Right lobe of liver (tissue), 4 donors: ENCODE data around the gene HBS1L.

ENCODE experiments used
- POLR2A ChIP-seq: fragments of 450-650 bp; IDR thresholded peaks from one replicate; pipeline ENCODE4 v1.6.1; 2017; ENCODE audit warnings: antibody characterized with exemption, mild to moderate bottlenecking
- TF ChIP-seq, protein P1 (sequence below), 4 donors: fragments of 200-600 bp in 3 of 4; fragments of 450-650 bp in 1 of 4; IDR thresholded peaks; one replicate each; pipeline versions ENCODE4 v1.5.1 to v1.8.0; 2016 to 2022; ENCODE audit warnings: antibody characterized with exemption in 4 of 4, mild to moderate bottlenecking in 2 of 4
- donor health status: DM: no; HTN: no; CAD: no.
- donor health status: DM: no; HTN: no; CAD: no.
- donor health status: DM: no; HTN: yes; CAD: no.

DNA sequence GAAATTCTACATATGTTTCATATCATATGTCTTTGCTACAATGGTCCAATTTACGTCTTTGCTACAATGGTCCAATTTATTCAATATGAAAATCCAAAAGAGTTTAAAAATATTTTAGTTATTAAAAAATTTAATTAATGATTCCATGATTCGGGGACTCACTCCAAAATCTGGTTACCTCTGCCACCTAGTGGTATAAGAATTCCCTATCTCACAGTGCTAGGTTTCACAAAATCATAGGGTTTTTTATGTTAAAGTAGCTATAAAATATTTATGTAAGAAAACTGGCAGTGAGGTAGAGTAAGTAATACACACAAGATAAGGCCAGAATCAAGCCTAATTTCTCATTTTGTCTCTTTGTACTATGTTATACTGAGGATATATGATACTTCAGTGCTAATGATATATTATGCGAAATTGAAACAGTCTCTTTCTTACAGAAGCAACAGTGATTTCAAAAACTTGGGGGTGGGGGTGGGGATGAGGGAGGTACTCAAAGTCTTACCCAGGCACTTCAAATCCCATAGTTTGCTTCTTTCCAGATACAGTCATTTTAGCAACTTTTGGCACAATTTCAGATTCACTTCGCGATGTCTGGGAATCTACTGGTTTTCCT is 52.3 kb downstream of the HBS1L start:
- TF ChIP-seq, protein P1, sequence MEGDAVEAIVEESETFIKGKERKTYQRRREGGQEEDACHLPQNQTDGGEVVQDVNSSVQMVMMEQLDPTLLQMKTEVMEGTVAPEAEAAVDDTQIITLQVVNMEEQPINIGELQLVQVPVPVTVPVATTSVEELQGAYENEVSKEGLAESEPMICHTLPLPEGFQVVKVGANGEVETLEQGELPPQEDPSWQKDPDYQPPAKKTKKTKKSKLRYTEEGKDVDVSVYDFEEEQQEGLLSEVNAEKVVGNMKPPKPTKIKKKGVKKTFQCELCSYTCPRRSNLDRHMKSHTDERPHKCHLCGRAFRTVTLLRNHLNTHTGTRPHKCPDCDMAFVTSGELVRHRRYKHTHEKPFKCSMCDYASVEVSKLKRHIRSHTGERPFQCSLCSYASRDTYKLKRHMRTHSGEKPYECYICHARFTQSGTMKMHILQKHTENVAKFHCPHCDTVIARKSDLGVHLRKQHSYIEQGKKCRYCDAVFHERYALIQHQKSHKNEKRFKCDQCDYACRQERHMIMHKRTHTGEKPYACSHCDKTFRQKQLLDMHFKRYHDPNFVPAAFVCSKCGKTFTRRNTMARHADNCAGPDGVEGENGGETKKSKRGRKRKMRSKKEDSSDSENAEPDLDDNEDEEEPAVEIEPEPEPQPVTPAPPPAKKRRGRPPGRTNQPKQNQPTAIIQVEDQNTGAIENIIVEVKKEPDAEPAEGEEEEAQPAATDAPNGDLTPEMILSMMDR (IDR thresholded peaks at IDR 0.05): peak; percentile 45 to 78 (median 71)
- no peak for TF ChIP-seq POLR2A
